ENCODE results near the gene FAM118B. TPM values are rescaled to one million over a fixed set of nuclear protein-coding genes. Genes with fewer than 3 reads are reported as not detected.
A peak's percentile ranks its signal among the peaks of the same experiment; 100 is the strongest.

Gene FAM118B
- total RNA-seq, 1 donor from 2014 or later: 26.7 TPM

GRCh38 chr11:126202646-126203359 lies 8.8 kb upstream of the FAM118B start:
- intact Hi-C loops (cut with micrococcal nuclease): no loop called here
- Histone ChIP-seq H3K4me3 (no peak overlapping the region), H3K27me3 (ENCODE audit: low read depth) (no peaks in the 10 kb centered on the region), H3K36me3 (peaks cover 85% of the 10 kb centered on the region), H3K4me1 (peaks cover 54% of the 10 kb centered on the region), H3K27ac (replicated peaks) (peak overlapping the region; percentile 66), H3K9me3 (replicated peaks) (no peaks in the 10 kb centered on the region)
- DNase-seq: no peak
- no peak for TF ChIP-seq CTCF (IDR thresholded peaks at IDR 0.05; ENCODE audit: borderline replicate concordance)

GRCh38 chr11:126205359-126205758 lies 6.2 kb upstream of the FAM118B start:
- intact Hi-C loops (cut with micrococcal nuclease): no loop called here
- TF ChIP-seq CTCF (IDR thresholded peaks at IDR 0.05; ENCODE audit: borderline replicate concordance): no peak
- peaks cover 50% of the 10 kb centered on the region for H3K4me1 ChIP-seq
- no peaks in the 10 kb centered on the region for H3K27me3 ChIP-seq (ENCODE audit: low read depth)
- DNase-seq: no peak
- peaks cover 84% of the 10 kb centered on the region for H3K36me3 ChIP-seq
- H3K9me3 ChIP-seq (replicated peaks): no peaks in the 10 kb centered on the region
- no peak overlapping the region for H3K4me3 ChIP-seq
- H3K27ac ChIP-seq (replicated peaks): no peak overlapping the region

GRCh38 chr11:126207896-126208295 lies 3.7 kb upstream of the FAM118B start:
- H3K4me1 ChIP-seq: peaks cover 52% of the 10 kb centered on the region
- H3K36me3 ChIP-seq: peaks cover 58% of the 10 kb centered on the region
- no peaks in the 10 kb centered on the region for H3K9me3 ChIP-seq (replicated peaks)
- peak overlapping the region; percentile 60 for H3K27ac ChIP-seq (replicated peaks)
- DNase-seq: no peak
- no peak overlapping the region for H3K4me3 ChIP-seq
- intact Hi-C loops (cut with micrococcal nuclease): no loop called here
- no peaks in the 10 kb centered on the region for H3K27me3 ChIP-seq (ENCODE audit: low read depth)
- no peak for TF ChIP-seq CTCF (IDR thresholded peaks at IDR 0.05; ENCODE audit: borderline replicate concordance)

GRCh38 chr11:126210871-126211235 lies 729 bp upstream of the FAM118B start:
- H3K4me3 ChIP-seq: peak overlapping the region; percentile 92
- DNase-seq: no peak
- H3K27ac ChIP-seq (replicated peaks): peak overlapping the region; percentile 83
- no peak for TF ChIP-seq CTCF (IDR thresholded peaks at IDR 0.05; ENCODE audit: borderline replicate concordance)
- no peaks in the 10 kb centered on the region for H3K27me3 ChIP-seq (ENCODE audit: low read depth)
- peaks cover 67% of the 10 kb centered on the region for H3K4me1 ChIP-seq
- intact Hi-C loops (cut with micrococcal nuclease): no loop called here
- no peaks in the 10 kb centered on the region for H3K9me3 ChIP-seq (replicated peaks)
- H3K36me3 ChIP-seq: peaks cover 29% of the 10 kb centered on the region

GRCh38 chr11:126212089-126212660 lies 593 bp downstream of the FAM118B start:
- peaks cover 70% of the 10 kb centered on the region for H3K4me1 ChIP-seq
- no peak for TF ChIP-seq CTCF (IDR thresholded peaks at IDR 0.05; ENCODE audit: borderline replicate concordance)
- H3K27ac ChIP-seq (replicated peaks): peak overlapping the region; percentile 83
- no peaks in the 10 kb centered on the region for H3K27me3 ChIP-seq (ENCODE audit: low read depth)
- DNase-seq: no peak
- peak overlapping the region; percentile 92 for H3K4me3 ChIP-seq
- intact Hi-C loops (cut with micrococcal nuclease): no loop called here
- H3K9me3 ChIP-seq (replicated peaks): no peaks in the 10 kb centered on the region
- peaks cover 22% of the 10 kb centered on the region for H3K36me3 ChIP-seq

All from left ventricle myocardium inferior (tissue), 1 donor.